HG02642 (cell line): ENCODE results near the gene KLHL40.
"Not testable (repeated sequence)": the region's sequence is repeated elsewhere in the genome, so short reads cannot be mapped to it uniquely, and the experiment has no call there.

ENCODE experiments used
- ATAC-seq: cut with Tn5 transposase; IDR thresholded peaks from one replicate; pipeline ENCODE4 v1.9.1; 2021; ENCODE audit warnings: mild to moderate bottlenecking; ENCODE audit not compliant: unreplicated experiment, poor library complexity

The KLHL40 gene

DNA sequence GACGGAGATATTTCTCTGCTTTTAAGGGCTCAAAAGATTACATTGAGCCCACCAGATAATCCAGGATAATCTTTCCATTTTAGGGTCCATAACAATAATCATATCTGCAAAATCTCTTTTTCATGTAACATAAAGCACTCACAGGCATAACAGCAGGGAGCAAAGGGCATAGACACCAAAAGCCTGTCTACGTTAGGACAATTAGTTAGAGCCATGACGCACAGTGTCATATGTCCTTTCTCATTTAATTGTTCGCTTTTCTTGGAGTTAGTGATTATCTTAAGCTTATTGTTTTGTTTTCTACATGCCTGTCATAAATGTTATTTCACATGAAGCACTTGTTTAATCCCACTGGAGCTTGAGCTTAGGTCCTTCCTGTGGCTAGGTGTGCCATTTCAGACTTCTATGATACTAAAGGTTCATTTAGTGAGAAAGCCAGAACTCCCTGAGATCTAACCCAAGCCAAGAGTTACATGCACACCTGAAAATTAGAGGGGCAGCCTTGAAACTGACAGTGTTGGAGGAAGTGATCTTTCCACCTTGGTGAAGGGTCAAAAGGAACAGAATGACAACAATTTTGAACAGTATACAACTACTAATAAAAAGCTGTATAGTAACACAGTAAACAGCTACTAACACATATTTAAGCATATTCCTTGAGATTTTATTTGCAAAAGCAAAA, 29.0 kb downstream of the KLHL40 start:
- ATAC-seq, result no peak

DNA sequence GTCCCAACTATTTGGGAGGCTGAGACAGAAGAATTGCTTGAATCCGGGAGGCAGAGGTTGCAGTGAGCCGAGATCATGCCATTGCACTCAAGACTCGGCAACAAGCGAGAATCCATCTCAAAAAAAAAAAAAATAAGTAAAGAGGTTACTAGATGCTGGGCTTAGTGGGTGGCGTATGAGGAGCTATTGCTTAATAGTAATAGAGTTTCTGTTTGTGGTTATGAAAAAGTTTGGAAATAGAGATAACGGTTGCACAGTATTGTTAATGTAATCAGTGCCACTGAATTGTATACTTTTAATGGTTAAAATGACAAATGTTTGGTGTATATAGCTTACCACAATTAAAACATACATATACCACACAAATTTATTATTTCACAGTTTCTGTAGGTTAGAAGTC, 32.0 kb downstream of the KLHL40 start:
- no peak for ATAC-seq

DNA sequence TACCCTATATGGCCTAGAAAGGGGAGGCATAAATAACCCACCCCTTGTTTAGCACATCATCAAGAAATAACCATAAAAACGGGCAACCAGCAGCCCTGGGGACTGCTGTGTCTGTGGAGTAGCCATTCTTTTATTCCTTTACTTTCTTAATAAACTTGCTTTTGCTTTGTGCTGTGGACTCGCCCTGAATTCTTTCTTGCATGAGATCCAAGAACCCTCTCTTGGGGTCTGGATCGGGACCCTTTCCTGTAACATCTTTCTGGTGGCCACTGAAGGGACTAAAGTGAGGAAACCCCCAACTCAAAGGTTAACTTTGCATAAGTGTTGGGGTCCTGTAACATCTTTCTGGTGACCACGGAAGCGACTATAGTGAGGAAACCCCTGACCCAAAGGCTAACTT, 33.0 kb downstream of the KLHL40 start:
- ATAC-seq, result no peak

DNA sequence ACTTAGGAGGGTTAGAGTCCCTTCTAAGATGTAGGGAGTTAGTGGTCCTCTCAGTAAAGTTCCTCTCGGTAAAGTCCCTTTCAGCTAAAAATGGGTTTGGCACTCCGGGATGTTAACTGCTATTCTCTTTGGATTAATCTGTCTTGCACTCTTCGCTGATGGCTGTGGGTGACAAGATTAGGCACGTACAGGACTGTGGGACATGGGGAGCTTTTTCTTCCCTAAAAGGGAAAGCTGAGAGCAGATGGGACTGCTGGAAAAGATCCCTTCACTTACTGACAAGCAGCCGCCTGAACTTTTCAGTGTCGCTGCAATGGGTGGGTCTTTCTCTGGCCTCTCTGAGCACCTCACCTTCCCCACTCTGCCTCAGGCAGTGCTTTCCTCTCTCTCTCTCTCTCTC, 33.7 kb downstream of the KLHL40 start:
- ATAC-seq, result no peak

DNA sequence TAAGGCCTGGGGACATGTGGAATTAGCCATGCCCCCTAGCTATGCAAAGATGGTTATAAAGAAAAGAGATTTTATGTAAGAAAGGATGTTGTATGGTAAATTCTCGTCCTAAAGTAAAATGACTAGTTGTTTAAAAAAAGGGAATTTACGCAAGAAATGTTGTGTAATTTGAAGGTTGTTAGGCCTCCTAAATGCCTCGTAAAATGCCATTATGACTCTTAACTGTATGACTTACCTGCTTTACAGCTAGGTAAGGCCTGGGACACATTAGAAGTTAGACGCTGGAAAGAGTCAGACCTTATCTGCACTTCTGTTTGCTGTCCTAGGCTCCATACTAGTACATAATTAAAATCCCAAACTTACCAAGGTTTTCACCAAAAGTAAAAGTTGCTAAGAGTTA, 34.8 kb downstream of the KLHL40 start:
- no peak for ATAC-seq

DNA sequence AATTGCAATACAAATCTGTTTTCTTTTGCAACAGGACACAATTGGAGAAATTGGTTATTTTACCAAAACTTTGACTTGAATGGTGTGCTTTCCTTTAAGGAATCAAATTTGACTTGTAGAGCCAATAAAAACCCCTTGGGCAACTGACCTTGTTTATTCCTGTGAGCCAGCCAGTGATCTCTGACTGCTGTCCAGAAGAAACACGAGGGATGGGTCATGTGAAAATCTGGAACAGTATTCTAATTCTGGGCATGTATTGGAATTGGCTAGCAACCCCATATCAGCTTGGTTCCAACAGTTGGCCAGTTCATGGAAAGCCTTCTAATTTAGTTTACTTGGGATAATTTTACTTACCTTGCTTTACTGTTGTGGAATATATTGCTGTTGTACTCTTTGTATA, 36.4 kb downstream of the KLHL40 start:
- no peak for ATAC-seq

DNA sequence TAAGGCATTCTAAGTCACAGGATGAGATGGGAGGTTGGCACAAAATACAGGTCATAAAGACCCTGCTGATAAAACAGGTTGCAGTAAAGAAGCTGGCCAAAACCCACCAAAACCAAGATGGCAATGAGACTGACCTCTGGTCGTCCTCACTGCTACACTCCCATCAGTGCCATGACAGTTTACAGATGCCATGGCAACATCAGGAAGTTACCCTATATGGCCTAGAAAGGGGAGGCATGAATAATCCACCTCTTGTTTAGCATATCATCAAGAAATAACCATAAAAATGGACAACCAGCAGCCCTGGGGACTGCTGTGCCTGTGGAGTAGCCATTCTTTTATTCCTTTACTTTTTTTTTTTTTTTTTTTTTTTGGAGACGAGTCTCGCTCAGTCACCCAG, 37.1 kb downstream of the KLHL40 start:
- ATAC-seq, result not testable (repeated sequence)

DNA sequence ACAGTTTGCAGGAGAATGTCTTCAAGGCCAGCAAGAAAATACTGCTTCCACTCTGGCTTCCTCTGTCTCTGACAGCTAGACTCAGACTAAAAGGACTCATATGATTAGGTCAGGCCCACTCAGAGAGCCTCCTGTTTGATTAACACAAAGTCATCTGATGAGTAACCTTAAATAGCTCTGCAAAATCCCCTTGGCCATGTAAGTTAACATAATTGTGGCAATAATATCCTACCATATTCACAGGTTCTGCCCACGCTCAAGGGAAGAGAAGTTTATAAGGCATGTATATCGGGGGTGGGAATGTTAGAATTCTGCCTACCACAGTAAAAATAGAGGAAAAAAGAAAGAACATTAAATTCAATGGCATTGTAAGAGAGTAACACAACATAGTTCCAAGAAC, 37.9 kb downstream of the KLHL40 start:
- no peak for ATAC-seq

DNA sequence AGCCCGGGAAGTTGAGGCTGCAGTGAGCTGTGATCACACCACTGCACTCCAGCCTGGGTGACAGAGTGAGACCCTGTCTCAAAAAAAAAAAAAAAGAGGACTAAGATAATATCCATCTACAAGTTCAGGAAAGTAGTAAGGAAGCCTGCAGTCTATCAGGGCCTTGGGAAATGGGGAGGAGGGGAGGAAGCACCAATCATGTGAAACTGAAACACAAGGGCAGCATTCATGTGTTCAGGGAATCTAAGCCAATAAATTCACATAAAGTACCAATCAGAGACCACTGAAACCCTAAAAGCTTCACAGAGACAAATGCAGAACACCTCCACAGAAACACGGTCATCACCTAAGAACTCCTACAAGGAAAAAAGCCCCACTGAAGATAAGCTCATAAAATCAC, 40.1 kb downstream of the KLHL40 start:
- ATAC-seq, result no peak

DNA sequence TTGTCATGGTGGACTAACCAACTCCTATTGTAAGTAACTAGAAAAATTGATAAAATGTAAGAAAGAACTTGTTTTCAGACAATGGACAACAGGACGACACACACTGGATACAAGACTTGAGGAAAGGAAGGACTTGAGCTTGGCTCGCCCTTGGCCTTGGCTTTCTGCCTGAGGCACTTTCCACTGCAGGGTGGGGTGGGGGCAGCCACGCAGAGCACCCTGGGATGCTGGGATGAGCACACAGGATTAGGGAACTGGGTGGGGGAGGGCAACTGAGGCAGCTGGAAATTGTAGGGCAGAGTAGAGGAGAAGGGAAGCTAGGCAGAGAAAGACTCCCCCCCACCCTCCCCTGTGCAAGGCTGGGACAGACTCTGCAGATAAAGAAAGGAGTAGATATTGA, 42.7 kb downstream of the KLHL40 start:
- no peak for ATAC-seq

DNA sequence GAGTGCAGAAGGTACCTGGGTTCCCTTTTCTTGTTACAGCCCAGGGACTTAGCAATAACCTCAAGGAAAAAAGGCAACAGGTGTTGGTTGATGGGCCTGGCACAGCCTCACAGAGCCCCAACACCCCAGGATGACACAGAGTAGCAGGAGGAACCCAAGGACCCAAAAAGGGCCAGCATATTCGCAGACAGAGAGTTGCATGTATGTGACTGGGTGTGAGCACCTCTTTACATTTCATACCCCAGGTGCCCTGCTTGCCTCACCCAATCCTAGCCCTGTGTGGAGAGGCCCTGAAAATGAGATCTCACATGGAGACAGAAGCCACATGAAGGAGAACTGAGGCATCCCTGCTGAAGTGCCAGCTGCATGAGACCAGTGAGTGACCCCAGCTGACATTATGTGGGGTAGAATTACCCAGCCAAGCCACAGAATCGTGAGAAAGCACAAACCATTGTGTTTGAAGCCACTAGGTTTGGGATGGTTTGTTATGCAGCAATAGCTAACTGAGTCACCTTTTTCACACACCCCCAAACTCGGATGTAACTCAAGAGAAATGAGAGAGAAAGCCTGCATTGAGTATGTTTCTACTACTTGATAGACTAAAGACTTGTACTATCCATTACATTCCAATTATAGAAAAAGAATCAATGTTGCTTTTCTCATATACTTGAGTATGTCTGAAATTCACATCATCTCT, 43.5 kb downstream of the KLHL40 start:
- no peak for ATAC-seq

DNA sequence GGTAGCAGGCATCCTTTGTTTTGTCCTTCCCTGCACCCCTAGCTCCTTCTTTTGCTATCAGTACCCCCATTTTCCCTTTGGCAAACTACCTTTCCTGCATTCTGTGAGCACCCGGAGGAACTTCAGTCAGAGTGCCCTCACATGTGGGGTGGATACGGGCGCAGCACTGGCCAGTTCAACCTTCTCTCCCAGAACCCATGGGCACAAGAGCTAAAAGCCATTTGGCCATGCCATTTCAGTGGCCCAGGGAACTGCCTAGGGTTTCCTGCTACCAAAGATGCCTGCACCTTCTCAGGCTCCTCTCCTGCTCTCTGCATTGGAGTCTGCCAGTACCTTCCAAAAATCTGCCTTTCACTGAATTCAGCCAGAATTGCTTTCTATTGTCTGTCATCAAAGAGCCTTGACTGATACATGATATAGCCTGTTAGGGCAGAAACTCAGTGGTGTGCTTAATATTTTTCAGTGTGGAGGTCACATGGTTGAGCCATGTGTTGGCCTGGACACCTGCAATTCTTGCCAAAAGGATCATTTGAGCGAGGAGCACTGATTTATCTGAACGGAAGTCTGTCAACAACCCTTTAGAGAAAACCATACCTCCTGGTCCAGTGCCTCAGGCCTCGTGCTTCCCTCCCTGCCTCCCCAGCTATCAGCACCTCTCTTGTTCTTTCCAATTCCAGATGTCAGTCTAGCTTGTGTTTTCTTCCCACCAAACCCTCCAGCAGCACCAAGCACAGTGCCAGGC, 44.2 kb downstream of the KLHL40 start:
- no peak for ATAC-seq

DNA sequence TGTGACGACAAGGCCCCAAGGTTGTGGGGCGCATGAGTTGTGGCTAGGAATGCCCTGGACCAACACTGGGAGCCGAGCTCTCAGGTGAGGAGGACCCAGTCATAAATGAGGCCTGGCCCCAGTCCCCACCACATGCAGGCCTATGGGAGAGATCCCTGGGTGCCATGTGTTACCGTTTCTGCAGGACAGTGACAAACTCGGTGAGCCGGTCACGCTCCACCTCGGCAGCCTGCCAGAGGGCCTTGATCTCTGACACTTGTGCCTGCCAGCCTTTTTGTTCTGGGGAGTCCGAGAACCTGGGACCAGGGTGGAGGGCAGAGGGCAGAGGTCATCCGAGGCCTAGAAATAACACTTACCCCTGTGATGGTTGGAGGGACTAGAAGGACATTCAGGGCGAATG, 45.0 kb downstream of the KLHL40 start:
- ATAC-seq, result no peak

DNA sequence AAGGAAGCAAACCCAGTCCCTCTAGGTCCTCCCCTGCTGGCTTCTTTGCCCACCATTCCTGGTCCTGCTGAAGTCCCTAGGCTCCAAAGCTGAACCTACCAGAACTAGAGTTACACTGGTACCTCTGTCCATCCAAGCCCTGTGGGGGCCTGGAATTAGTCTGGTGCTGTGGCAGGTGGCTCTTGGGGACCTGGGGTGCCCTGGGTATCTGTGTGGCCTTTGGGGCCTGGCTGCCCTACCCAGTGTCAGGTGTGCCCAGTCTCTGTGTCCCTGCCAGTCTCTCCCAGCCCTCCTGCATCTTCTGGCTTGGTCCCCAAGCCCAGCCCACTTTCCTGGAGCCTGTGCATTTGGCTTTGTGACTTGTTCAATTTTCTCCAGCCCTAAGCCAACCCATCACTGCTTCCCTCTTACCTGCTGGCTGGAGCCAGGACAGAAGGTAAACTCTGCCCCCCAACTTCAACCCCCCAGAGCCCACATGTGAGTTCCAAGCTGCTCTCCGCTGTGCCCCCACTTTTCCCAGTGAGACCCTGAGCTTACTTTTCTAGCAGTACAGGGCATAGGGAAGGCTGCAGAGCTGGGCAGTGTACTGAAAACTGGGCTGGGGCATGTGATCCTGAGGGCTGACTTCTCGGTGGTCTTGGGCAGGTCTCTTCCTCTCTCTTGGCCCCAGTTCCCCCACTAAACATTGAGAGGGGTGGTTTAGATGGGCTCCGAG, 45.5 kb downstream of the KLHL40 start:
- no peak for ATAC-seq

DNA sequence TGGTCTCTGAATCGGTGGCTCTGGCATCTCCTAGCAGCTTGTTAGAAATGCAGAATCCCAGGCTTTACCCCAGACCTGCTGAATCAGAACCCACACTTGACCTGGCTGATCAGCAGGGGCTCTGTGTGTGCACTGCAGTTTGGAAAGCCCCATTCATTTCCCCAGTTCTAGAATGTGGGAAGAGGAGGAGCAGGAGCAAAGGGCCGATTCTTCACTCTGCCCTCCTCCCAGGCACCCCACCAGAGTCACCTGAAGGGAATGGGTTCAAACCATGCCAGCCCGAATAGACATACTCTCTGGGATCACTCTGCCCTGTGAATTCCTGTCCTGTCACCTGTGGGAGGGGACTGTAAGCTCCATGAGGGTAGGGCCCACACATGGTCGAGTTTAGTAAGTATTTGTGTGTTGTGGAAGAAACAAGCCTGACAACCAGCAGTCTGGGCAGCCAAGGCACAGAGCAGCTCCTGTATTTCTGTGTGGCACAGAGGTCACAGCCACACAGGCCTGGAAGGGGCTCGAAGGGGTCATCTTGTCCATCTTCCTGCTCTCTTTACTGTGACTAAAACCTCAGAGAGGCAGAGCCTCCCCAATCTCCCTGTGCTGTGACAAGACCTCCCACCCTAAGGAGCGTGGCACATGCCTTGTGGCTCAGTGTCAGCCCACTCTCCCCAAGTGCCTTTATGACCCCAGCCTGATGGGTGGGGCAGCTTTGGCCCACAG, 46.3 kb downstream of the KLHL40 start:
- no peak for ATAC-seq

DNA sequence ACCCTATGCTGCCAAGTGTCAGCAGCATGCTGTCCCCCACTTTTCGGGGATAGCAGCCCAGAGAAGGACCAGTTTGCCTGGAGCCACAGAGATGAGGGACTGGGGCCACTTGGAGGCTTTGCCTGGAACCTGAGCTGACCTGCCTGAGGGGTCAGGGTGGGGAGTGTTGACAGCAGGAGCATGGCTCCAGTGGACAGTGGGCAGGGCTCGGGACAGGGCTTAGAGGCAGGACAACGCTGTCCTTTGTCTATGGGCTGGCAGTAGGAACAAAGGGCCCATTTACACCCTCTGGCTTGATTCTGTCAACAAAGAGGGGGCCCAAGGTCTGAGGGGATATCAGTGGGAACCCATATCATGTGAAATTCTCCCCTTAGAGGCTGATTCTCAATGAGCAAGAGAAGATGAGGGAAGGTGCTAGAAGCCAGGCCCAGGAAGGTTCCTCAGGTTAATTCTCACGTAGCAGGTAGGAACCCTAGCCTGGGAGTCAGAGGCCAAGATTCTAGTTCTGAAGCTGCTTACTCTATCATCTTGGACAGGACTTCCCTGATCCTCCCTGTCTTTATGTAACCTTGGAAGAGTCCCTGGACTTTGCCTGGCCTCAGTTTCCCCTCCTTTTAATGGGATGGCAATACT, 47.0 kb downstream of the KLHL40 start:
- ATAC-seq, result no peak

DNA sequence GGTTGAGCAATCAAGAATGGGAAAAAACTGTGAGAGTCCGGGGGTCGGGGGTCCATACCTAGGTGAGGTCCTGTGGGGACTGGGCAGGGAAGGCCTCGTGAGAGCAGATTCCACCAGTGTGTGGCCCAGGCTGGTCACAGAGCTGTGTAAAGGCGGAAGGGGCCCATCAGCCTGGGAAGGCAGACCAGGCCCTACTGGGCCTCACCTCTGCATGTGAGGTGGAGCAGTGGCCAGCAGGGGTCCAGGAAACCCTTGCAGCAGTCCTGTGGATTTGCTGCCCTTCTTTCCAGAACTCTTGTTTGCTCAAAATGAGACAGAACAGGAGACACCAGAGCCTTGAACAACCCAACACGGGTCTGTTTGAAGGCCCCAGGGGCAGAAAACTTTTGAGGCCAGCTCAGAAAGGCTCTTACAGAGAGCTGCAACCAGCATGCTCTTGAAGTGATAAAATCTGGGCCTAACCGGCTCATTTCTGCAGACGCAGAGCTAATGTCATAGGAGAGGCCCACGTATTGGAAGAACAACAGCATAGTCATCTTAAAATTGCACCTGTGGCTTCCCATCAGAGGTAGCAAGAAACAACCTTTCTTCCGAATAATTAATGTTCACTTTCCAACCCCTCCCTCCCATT, 47.6 kb downstream of the KLHL40 start:
- ATAC-seq, result no peak

DNA sequence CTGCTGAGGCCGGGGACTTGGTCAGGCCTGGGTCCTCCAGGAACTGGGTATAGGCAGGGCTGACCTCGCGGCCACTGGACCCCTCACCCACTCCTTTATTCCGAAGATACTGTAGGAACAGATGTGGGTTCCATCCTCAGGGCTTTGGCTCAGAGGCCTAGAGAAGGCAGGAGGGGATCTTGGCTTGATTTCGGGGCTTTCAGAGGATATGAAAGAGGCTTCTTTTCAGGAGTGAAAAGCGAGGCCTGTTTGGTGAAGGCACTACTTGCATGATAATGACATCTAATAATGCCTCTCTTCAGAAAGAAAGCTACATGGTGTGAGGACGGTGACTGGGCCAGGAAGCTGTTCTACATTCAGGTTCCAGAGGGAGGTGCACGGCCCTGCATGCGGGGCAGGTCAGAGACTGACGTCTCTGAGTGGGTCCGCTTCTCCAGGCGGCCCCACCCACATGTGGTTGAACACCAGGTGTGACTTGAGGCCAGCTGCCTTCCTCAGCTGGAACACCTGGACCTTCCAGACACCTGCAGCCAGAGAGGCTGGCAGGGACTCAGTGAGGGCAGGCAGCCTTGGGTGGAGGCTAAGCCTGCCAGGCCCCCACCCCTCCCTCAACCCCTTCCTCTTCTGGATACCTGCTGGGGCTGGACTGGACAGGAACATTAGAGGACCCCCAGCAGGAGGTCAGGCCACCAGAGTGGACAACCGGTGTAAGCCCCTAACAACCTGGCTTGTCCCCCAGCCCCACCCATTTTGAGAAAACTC, 48.3 kb downstream of the KLHL40 start:
- ATAC-seq, result no peak
